IMR-90 (cell line): Measurements from ENCODE around the gene PYGL.

Source experiments
- BHLHE40 ChIP-seq: fragments of 150-350 bp; IDR thresholded peaks from 2 replicates; pipeline ENCODE4 v1.6.1; 2016; ENCODE audit warnings: mild to moderate bottlenecking, low read depth, low read length
- MAZ ChIP-seq: IDR thresholded peaks from 2 replicates; pipeline ENCODE4 v1.6.1; 2012; ENCODE audit warnings: low read depth, mild to moderate bottlenecking, low read length, improper control_type of control experiment, moderate library complexity, borderline replicate concordance
- MXI1 ChIP-seq: IDR thresholded peaks from 2 replicates; pipeline ENCODE4 v1.6.1; 2012; ENCODE audit warnings: low read depth, mild to moderate bottlenecking, low read length, moderate library complexity, borderline replicate concordance
- POLR2A ChIP-seq: IDR thresholded peaks from 2 replicates; pipeline ENCODE4 v1.6.1; 2012; ENCODE audit warnings: mild to moderate bottlenecking, low read depth, low read length
- RCOR1 ChIP-seq: IDR thresholded peaks from 2 replicates; pipeline ENCODE4 v1.6.1; 2012; ENCODE audit warnings: mild to moderate bottlenecking, low read length, improper control_type of control experiment; ENCODE audit not compliant: insufficient replicate concordance
- RFX5 ChIP-seq: IDR thresholded peaks from 2 replicates; pipeline ENCODE4 v1.8.0; 2012; ENCODE audit warnings: low read depth, mild to moderate bottlenecking, low read length, moderate library complexity
- SMC3 ChIP-seq: fragments of 150-350 bp; IDR thresholded peaks from 2 replicates; pipeline ENCODE4 v1.6.1; 2016; ENCODE audit warnings: low read depth, mild to moderate bottlenecking, antibody characterized with exemption, low read length, moderate library complexity
- TF ChIP-seq, protein P1 (sequence below): conservative IDR thresholded peaks from 2 replicates; pipeline ENCODE4 v1.5.1; 2012; ENCODE audit warnings: mild to moderate bottlenecking, low read depth, low read length, improper control_type of control experiment
- TF ChIP-seq, protein P2 (sequence below): fragments of 150-350 bp; IDR thresholded peaks from 2 replicates; pipeline ENCODE4 v1.6.1; 2017; ENCODE audit warnings: mild to moderate bottlenecking, antibody characterized with exemption, low read length, low read depth

DNA sequence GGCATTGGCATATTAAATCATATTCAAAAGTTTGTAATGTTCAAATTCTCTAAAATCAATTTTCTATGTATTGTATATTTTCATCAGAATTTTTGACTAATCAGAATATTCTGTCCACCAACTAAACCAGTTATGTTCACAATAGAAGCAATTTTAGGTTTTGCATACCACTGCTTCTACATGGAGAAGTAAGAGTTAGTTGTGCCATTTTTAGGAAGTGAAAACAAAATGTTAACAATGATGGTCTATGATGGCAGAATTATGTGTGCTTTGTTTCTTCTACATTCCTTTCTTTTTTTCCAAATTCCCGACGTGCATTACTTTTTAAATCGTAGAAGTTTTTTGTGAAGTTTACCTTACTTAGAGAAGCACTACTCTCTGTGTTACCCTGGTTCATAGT, 42.9 kb downstream of the PYGL start:
- TF ChIP-seq, protein P1, sequence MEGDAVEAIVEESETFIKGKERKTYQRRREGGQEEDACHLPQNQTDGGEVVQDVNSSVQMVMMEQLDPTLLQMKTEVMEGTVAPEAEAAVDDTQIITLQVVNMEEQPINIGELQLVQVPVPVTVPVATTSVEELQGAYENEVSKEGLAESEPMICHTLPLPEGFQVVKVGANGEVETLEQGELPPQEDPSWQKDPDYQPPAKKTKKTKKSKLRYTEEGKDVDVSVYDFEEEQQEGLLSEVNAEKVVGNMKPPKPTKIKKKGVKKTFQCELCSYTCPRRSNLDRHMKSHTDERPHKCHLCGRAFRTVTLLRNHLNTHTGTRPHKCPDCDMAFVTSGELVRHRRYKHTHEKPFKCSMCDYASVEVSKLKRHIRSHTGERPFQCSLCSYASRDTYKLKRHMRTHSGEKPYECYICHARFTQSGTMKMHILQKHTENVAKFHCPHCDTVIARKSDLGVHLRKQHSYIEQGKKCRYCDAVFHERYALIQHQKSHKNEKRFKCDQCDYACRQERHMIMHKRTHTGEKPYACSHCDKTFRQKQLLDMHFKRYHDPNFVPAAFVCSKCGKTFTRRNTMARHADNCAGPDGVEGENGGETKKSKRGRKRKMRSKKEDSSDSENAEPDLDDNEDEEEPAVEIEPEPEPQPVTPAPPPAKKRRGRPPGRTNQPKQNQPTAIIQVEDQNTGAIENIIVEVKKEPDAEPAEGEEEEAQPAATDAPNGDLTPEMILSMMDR = no peak
- TF ChIP-seq RFX5 = no peak
- TF ChIP-seq SMC3 = no peak
- TF ChIP-seq BHLHE40 = no peak
- no peak for TF ChIP-seq RCOR1
- TF ChIP-seq, protein P2, sequence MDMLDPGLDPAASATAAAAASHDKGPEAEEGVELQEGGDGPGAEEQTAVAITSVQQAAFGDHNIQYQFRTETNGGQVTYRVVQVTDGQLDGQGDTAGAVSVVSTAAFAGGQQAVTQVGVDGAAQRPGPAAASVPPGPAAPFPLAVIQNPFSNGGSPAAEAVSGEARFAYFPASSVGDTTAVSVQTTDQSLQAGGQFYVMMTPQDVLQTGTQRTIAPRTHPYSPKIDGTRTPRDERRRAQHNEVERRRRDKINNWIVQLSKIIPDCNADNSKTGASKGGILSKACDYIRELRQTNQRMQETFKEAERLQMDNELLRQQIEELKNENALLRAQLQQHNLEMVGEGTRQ = no peak
- TF ChIP-seq POLR2A = no peak
- TF ChIP-seq MAZ = no peak
- TF ChIP-seq MXI1 = no peak
